ENCODE results near the gene MEI4. TPM values are rescaled to one million over a fixed set of nuclear protein-coding genes. Genes with fewer than 3 reads are reported as not detected.

MEI4 gene
- total RNA-seq, 2 donors from 2014 or later, result 0.51 to 1.4 TPM

DNA sequence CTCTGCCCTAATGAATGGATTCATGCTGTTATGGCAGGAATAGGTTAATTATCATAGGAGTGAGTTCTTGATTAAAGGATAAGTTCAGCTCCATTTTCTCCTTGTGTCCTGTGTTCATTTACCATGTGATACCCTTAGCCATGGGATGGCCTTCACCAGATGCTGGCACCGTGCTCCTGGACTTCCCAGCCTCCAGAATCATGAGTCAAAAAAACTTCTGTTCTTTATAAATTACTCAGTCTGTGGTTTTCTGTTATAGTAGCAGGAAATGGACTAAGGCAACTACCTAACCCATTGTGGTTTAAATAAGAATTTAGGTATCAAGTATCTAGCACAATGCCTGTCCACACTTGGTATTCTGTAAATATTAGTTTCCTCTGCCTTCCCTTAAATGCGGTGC lies 223.5 kb downstream of the MEI4 start:
- TF ChIP-seq, protein P1, sequence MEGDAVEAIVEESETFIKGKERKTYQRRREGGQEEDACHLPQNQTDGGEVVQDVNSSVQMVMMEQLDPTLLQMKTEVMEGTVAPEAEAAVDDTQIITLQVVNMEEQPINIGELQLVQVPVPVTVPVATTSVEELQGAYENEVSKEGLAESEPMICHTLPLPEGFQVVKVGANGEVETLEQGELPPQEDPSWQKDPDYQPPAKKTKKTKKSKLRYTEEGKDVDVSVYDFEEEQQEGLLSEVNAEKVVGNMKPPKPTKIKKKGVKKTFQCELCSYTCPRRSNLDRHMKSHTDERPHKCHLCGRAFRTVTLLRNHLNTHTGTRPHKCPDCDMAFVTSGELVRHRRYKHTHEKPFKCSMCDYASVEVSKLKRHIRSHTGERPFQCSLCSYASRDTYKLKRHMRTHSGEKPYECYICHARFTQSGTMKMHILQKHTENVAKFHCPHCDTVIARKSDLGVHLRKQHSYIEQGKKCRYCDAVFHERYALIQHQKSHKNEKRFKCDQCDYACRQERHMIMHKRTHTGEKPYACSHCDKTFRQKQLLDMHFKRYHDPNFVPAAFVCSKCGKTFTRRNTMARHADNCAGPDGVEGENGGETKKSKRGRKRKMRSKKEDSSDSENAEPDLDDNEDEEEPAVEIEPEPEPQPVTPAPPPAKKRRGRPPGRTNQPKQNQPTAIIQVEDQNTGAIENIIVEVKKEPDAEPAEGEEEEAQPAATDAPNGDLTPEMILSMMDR (IDR thresholded peaks at IDR 0.05), result no peak
- no peak overlapping the region for H3K4me3 ChIP-seq
- no peaks in the 10 kb centered on the region for H3K4me1 ChIP-seq
- H3K9me3 ChIP-seq, result no peaks in the 10 kb centered on the region
- H3K36me3 ChIP-seq, result no peaks in the 10 kb centered on the region
- H3K27me3 ChIP-seq, result no peaks in the 10 kb centered on the region
- no peak for DNase-seq (ENCODE audit: low spot score)
- H3K27ac ChIP-seq, result no peak overlapping the region

- Histone ChIP-seq H3K27me3 (no peaks in the 10 kb centered on the region), H3K27ac (no peak overlapping the region), H3K4me3 (no peak overlapping the region), H3K4me1 (no peaks in the 10 kb centered on the region), H3K36me3 (no peaks in the 10 kb centered on the region), H3K9me3 (no peaks in the 10 kb centered on the region)
- DNase-seq (ENCODE audit: low spot score), result no peak
- TF ChIP-seq, protein P1 (IDR thresholded peaks at IDR 0.05), result no peak
Observed at GRCh38 chr6:77879527-77879926, 226.7 kb downstream of the MEI4 start.

DNA sequence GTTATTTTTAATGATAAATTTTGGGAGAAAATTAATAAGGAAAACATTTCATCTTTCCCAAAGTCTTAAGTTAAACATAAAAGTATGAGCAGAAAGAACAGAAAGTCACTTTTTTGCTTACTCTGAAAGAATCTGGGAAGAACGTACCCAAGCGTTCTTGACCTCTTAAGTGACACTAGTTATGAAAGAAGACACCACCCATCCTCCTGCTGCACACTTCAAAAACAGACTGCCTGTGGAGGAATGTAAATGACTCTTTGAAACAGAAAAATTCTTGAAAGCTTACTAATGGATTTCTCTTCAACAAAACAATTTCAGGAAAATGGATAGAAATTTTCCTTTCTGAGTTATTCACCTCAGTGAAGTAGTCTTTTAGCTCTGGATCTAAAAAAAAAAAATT lies 227.7 kb downstream of the MEI4 start:
- DNase-seq (ENCODE audit: low spot score), result no peak

GRCh38 chr6:77883851-77884250 lies 231.0 kb downstream of the MEI4 start:
- TF ChIP-seq, protein P1 (IDR thresholded peaks at IDR 0.05), result no peak
- H3K36me3 ChIP-seq, result no peaks in the 10 kb centered on the region
- no peaks in the 10 kb centered on the region for H3K4me1 ChIP-seq
- no peak overlapping the region for H3K27ac ChIP-seq
- H3K27me3 ChIP-seq, result no peaks in the 10 kb centered on the region
- peaks cover 0 to 7% of the 10 kb centered on the region in 2 donors for H3K9me3 ChIP-seq
- no peak for DNase-seq (ENCODE audit: low spot score)
- no peak overlapping the region for H3K4me3 ChIP-seq

More for the DNA sequence above, 227.7 kb downstream of the MEI4 start:
- Histone ChIP-seq H3K27ac (no peak overlapping the region), H3K9me3 (no peaks in the 10 kb centered on the region), H3K4me1 (no peaks in the 10 kb centered on the region), H3K27me3 (no peaks in the 10 kb centered on the region), H3K4me3 (no peak overlapping the region), H3K36me3 (no peaks in the 10 kb centered on the region)
- TF ChIP-seq, protein P1 (IDR thresholded peaks at IDR 0.05), result no peak

- DNase-seq (ENCODE audit: low spot score), result no peak
- Histone ChIP-seq H3K27me3 (no peaks in the 10 kb centered on the region), H3K4me3 (no peak overlapping the region), H3K36me3 (no peaks in the 10 kb centered on the region), H3K4me1 (no peaks in the 10 kb centered on the region), H3K9me3 (peaks cover 0 to 15% of the 10 kb centered on the region in 2 donors), H3K27ac (no peak overlapping the region)
- TF ChIP-seq, protein P1 (IDR thresholded peaks at IDR 0.05), result no peak
Observed at GRCh38 chr6:77893391-77893790, 240.6 kb downstream of the MEI4 start.

DNA sequence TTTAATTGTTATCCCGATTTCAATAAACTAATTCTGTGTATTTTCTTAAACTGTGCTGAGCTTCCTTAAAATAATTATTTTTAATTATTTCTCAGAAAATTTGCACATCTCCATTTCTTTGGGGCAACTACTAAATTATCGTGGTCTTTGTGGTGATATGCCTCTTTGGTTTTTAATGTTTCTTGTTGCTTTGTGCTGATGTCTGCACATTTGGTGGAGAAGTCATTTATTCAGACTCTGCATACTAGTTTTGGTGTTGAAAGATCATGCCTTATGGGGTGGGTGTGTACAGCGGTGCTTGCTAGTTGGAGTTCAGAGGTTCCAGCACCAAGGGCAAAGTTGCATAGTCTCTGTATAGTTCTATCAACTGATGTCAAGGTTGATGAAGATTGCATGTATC lies 253.2 kb downstream of the MEI4 start:
- H3K36me3 ChIP-seq, result no peaks in the 10 kb centered on the region
- TF ChIP-seq, protein P1 (IDR thresholded peaks at IDR 0.05), result no peak
- H3K27ac ChIP-seq, result no peak overlapping the region
- H3K4me1 ChIP-seq, result no peaks in the 10 kb centered on the region
- H3K9me3 ChIP-seq, result no peaks in the 10 kb centered on the region
- no peaks in the 10 kb centered on the region for H3K27me3 ChIP-seq
- H3K4me3 ChIP-seq, result no peak overlapping the region
- DNase-seq (ENCODE audit: low spot score), result no peak

All from right atrium auricular region (tissue), 2 donors.